ENCODE measurements around the gene LILRA2. TPM values are rescaled to one million over a fixed set of nuclear protein-coding genes. Genes with fewer than 3 reads are reported as not detected.
"Not testable (repeated sequence)": the region's sequence is repeated elsewhere in the genome, so short reads cannot be mapped to it uniquely, and the experiment has no call there.

LILRA2 gene
- total RNA-seq, 1 donor from 2014 or later = 1.6 TPM

DNA sequence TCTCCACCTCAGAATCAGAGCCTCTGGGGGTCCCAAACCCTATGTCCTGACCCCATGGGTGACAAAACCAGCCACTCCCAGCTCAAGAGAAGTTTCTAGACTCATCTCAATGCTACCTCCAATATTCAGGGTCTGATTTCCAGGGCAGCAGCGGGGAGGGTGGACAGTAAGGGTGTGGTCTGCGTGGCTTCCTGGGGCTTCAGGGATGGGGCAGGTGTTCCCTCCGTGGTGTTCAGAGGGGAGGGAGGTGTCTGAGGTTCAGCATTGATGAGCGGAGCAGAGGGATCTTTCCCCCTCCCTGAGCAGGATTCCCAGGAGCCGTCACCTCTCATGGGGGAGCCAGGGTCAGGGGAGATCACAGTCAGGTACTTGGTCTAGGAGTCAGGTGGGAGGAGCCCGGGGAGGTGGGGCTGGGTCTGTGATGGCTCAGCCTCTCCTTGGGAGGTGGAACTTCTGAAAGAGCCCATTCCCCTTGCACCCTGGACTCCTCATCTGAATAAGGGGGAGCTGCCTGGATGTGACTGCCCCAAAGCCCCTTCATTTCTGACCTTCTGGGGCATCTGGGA is 2.9 kb downstream of the LILRA2 start:
- Histone ChIP-seq H3K36me3 (no peaks in the 10 kb centered on the region), H3K9me3 (replicated peaks) (peaks cover 21% of the 10 kb centered on the region), H3K4me1 (no peaks in the 10 kb centered on the region), H3K27me3 (ENCODE audit: low read depth) (peaks cover 50% of the 10 kb centered on the region), H3K27ac (replicated peaks) (no peak overlapping the region), H3K4me3 (no peak overlapping the region)
- DNase-seq = no peak
- TF ChIP-seq, protein P1, sequence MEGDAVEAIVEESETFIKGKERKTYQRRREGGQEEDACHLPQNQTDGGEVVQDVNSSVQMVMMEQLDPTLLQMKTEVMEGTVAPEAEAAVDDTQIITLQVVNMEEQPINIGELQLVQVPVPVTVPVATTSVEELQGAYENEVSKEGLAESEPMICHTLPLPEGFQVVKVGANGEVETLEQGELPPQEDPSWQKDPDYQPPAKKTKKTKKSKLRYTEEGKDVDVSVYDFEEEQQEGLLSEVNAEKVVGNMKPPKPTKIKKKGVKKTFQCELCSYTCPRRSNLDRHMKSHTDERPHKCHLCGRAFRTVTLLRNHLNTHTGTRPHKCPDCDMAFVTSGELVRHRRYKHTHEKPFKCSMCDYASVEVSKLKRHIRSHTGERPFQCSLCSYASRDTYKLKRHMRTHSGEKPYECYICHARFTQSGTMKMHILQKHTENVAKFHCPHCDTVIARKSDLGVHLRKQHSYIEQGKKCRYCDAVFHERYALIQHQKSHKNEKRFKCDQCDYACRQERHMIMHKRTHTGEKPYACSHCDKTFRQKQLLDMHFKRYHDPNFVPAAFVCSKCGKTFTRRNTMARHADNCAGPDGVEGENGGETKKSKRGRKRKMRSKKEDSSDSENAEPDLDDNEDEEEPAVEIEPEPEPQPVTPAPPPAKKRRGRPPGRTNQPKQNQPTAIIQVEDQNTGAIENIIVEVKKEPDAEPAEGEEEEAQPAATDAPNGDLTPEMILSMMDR (IDR thresholded peaks at IDR 0.05; ENCODE audit: borderline replicate concordance) = no peak
- intact Hi-C loops (cut with micrococcal nuclease) = no loop called here

DNA sequence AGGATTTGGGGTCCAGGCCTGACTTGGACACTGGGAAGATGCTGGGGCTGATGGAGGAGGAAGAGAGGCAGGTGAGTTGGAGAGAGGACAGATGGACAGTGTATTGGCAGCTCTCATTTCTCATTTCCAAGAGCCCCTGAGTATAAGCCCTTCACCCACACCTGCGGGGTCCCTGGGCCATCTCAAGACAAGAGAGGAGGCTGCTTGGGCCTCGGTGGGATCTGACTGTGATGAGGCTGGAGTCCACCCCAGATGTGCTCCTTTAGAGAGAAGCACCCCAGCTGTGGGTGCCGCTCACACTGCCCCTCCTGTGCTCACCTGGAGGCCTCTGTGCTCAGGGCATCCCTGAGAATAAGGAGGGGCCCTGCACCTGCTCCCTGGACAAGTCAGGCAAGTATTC is 3.7 kb downstream of the LILRA2 start:
- TF ChIP-seq, protein P1 (IDR thresholded peaks at IDR 0.05; ENCODE audit: borderline replicate concordance) = no peak
- H3K36me3 ChIP-seq = no peaks in the 10 kb centered on the region
- no peak overlapping the region for H3K4me3 ChIP-seq
- no peak for DNase-seq
- no peaks in the 10 kb centered on the region for H3K4me1 ChIP-seq
- intact Hi-C loops (cut with micrococcal nuclease) = no loop called here
- peaks cover 29% of the 10 kb centered on the region for H3K9me3 ChIP-seq (replicated peaks)
- H3K27me3 ChIP-seq (ENCODE audit: low read depth) = peaks cover 42% of the 10 kb centered on the region
- no peak overlapping the region for H3K27ac ChIP-seq (replicated peaks)

DNA sequence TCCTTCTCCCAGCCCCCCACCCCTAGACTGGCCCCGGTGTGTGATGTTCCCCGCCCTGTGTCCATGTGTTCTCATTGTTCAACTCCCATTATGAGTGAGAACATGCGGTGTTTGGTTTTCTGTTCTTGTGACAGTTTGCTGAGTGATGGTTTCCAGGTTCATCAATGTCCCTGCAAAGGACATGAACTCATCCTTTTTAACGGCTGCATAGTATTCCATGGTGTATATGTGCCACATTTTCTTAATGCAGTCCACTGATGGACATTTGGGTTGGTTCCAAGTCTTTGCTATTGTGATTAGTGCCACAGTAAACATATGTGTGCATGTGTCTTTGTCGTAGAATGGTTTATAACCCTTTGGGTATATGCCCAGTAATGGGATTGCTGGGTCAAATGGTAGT is 4.7 kb downstream of the LILRA2 start:
- intact Hi-C loops (cut with micrococcal nuclease); DNase-seq; H3K4me3 ChIP-seq; H3K4me1 ChIP-seq; H3K27ac ChIP-seq (replicated peaks); H3K36me3 ChIP-seq: not testable (repeated sequence)
- Histone ChIP-seq H3K9me3 (replicated peaks) (peaks cover 33% of the 10 kb centered on the region), H3K27me3 (ENCODE audit: low read depth) (peaks cover 35% of the 10 kb centered on the region)

DNA sequence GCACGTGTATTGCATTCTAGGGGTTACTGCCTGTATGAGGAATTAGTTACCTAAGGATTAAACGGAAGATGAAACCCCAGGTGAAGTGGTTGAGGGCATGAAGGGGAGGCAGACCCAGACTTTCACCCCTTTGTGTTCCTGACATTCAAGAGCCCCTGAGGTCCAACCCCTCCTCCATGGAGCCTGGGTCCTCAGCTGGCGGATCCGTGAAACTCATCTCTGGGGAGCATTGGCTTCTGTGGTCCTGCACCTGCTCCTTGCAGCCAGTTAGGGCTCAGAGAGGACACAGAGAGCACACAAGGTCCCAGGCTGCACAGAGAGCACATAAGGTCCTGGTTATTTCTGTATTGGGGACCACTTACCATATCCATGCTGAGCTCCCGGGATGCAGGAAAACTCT is 12.8 kb downstream of the LILRA2 start:
- intact Hi-C loops (cut with micrococcal nuclease) = no loop called here
- H3K4me3 ChIP-seq = no peak overlapping the region
- H3K36me3 ChIP-seq = no peaks in the 10 kb centered on the region
- DNase-seq = no peak
- H3K4me1 ChIP-seq = no peaks in the 10 kb centered on the region
- H3K27ac ChIP-seq (replicated peaks) = no peak overlapping the region
- H3K27me3 ChIP-seq (ENCODE audit: low read depth) = peaks cover 36% of the 10 kb centered on the region
- peaks cover 44% of the 10 kb centered on the region for H3K9me3 ChIP-seq (replicated peaks)
- TF ChIP-seq, protein P1 (IDR thresholded peaks at IDR 0.05; ENCODE audit: borderline replicate concordance) = no peak

DNA sequence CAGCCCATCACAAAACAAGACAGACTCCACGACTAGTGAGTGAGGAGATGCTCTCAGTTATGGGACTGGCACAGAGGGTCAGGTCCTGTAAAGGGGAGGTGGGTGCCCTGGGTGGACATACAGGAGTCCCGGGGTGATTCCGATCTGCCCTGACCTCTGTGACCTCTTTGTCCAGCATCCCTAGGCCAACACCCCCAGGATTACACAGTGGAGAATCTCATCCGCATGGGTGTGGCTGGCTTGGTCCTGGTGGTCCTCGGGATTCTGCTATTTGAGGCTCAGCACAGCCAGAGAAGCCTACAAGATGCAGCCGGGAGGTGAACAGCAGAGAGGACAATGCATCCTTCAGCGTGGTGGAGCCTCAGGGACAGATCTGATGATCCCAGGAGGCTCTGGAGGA is 13.4 kb downstream of the LILRA2 start:
- no peak for DNase-seq
- Histone ChIP-seq H3K4me3 (no peak overlapping the region), H3K9me3 (replicated peaks) (peaks cover 38% of the 10 kb centered on the region), H3K27ac (replicated peaks) (no peak overlapping the region), H3K4me1 (no peaks in the 10 kb centered on the region), H3K27me3 (ENCODE audit: low read depth) (peaks cover 36% of the 10 kb centered on the region), H3K36me3 (no peaks in the 10 kb centered on the region)
- TF ChIP-seq, protein P1 (IDR thresholded peaks at IDR 0.05; ENCODE audit: borderline replicate concordance) = no peak
- intact Hi-C loops (cut with micrococcal nuclease) = no loop called here

DNA sequence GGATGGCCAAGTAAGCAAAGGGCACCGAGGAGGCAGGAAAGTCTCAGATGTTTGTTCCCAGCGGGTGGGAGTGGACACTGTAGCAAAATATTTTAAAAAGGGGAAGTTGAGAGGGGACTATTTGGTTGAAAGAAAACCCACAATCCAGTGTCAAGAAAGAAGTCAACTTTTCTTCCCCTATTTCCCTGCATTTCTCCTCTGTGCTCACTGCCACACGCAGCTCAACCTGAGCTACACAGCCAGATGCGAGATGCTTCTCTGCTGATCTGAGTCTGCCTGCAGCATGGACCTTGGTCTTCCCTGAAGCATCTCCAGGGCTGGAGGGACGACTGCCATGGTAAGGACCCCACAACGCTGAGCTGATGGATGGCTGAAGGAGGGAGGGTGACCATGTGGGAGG is 19.9 kb downstream of the LILRA2 start, which contains the start of gene LILRA1:
Gene LILRA1 (plus strand): TSS at position 188 of the 400 bp plus-strand sequence. CDS start 613 bp downstream, outside the sequence.
- H3K4me3 ChIP-seq; intact Hi-C loops (cut with micrococcal nuclease); H3K36me3 ChIP-seq; H3K27ac ChIP-seq (replicated peaks); H3K4me1 ChIP-seq; DNase-seq: not testable (repeated sequence)
- Histone ChIP-seq H3K9me3 (replicated peaks) (peaks cover 23% of the 10 kb centered on the region), H3K27me3 (ENCODE audit: low read depth) (peaks cover 54% of the 10 kb centered on the region)

DNA sequence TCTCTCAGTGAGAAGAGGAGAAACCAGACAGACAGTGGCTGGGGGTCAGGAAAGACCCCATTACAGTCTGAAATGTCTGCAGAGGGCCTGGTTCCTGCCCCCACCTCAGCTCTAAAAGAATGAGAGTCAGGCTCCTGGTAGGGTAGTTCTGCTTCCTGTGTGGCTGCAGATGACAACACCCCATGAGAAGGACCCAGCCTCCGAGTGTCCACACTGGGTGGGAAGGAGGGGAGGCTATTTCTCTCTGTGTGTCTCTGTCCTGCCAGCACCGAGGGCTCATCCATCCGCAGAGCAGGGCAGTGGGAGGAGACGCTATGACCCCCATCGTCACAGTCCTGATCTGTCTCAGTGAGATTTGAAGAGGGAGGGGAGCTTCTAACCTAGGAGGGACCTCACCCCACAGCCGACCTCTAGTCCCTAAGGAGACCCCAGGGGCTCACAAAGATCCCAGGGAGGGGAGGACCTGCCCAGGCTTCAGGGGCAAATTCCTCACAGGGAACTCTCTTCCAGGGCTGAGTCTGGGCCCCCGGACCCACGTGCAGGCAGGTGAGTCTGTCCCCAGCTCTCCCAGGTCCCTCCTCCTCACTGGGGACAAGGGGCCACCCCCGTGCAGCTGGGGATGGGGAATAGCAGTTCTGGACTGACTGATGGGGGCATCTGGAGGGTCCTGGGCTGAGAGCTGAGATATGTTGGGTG is 20.5 kb downstream of the LILRA2 start:
- H3K4me3 ChIP-seq; DNase-seq; H3K27ac ChIP-seq (replicated peaks); H3K36me3 ChIP-seq; intact Hi-C loops (cut with micrococcal nuclease); H3K4me1 ChIP-seq: not testable (repeated sequence)
- Histone ChIP-seq H3K9me3 (replicated peaks) (peaks cover 21% of the 10 kb centered on the region), H3K27me3 (ENCODE audit: low read depth) (peaks cover 58% of the 10 kb centered on the region)
